ENCODE data around the gene HMGN4. TPM values are rescaled to one million over a fixed set of nuclear protein-coding genes. Genes with fewer than 3 reads are reported as not detected.

Gene HMGN4
- total RNA-seq, 1 donor from 2014 or later = 74.5 TPM

- CTCF ChIA-PET = interaction anchor here (1.6 to 3.4 kb wide), 4 partner anchors 23 to 435 kb away, joined by 4 to 37 read pairs (median 14); no protein-coding TSS in a partner anchor
- Mint-ChIP-seq H3K27ac (no peak overlapping the region), H3K4me3 (no peak overlapping the region), H3K4me1 (peaks cover 13% of the 10 kb centered on the region), H3K9me3 (no peaks in the 10 kb centered on the region), H3K27me3 (peaks cover 18% of the 10 kb centered on the region), H3K36me3 (ENCODE audit: low read depth) (peaks cover 11% of the 10 kb centered on the region)
- intact Hi-C loops (cut with micrococcal nuclease) = loop anchor here (10.0 kb wide), 2 partner anchors 881 to 1271 kb away; partner anchors contain the start of gene ZNF184
- POLR2A ChIA-PET = interaction anchor here (0.6 to 4.9 kb wide), 3 partner anchors 16 to 408 kb away, joined by 3 to 15 read pairs (median 10); a partner anchor contains a TSS
- DNase-seq = no peak
- no peak for TF ChIP-seq CTCF (IDR thresholded peaks at IDR 0.05)
- ATAC-seq (ENCODE audit: low read depth) = no peak
These were observed 55.9 kb downstream of the HMGN4 start for GRCh38 chr6:26594131-26594498.

GRCh38 chr6:26594730-26595632, 56.8 kb downstream of the HMGN4 start:
- intact Hi-C loops (cut with micrococcal nuclease) = loop anchor here (1.0 to 10.0 kb wide), 6 partner anchors 23 to 1270 kb away; partner anchors contain the start of gene ZNF184
- H3K27ac Mint-ChIP-seq = peak overlapping the region; percentile 5
- ChIA-PET CTCF (interaction anchor here (0.5 to 3.4 kb wide), 28 partner anchors 10 to 1243 kb away, joined by 3 to 37 read pairs (median 4); partner anchors contain the start of gene HMGN4), POLR2A (interaction anchor here (0.7 to 4.9 kb wide), 24 partner anchors 17 to 1242 kb away, joined by 3 to 15 read pairs (median 5); partner anchors contain the start of gene HMGN4)
- DNase-seq (no peak), ATAC-seq (ENCODE audit: low read depth) (no peak)
- peak overlapping the region; percentile 19 for H3K4me3 Mint-ChIP-seq
- H3K4me1 Mint-ChIP-seq = peaks cover 17% of the 10 kb centered on the region
- peaks cover 20% of the 10 kb centered on the region for H3K36me3 Mint-ChIP-seq (ENCODE audit: low read depth)
- no peak for TF ChIP-seq CTCF (IDR thresholded peaks at IDR 0.05)
- H3K27me3 Mint-ChIP-seq = peaks cover 13% of the 10 kb centered on the region
- H3K9me3 Mint-ChIP-seq = no peaks in the 10 kb centered on the region

GRCh38 chr6:26595669-26596269, 57.6 kb downstream of the HMGN4 start:
- ChIA-PET CTCF (interaction anchor here (0.5 to 3.4 kb wide), 32 partner anchors 10 to 1242 kb away, joined by 3 to 37 read pairs (median 4); partner anchors contain the start of gene HMGN4), POLR2A (interaction anchor here (0.6 to 4.9 kb wide), 25 partner anchors 18 to 1241 kb away, joined by 3 to 15 read pairs (median 5); partner anchors contain the start of gene HMGN4)
- ATAC-seq (ENCODE audit: low read depth) (peak; percentile 56), DNase-seq (peak; percentile 85)
- Mint-ChIP-seq H3K27ac (no peak overlapping the region), H3K4me1 (peaks cover 17% of the 10 kb centered on the region), H3K36me3 (ENCODE audit: low read depth) (peaks cover 28% of the 10 kb centered on the region), H3K4me3 (no peak overlapping the region), H3K27me3 (peaks cover 12% of the 10 kb centered on the region), H3K9me3 (no peaks in the 10 kb centered on the region)
- peak; percentile 86 for TF ChIP-seq CTCF (IDR thresholded peaks at IDR 0.05)
- intact Hi-C loops (cut with micrococcal nuclease) = loop anchor here (1.0 to 10.0 kb wide), 16 partner anchors 18 to 1541 kb away; partner anchors contain the start of gene ZNF184

Other genes with a start within 250 kb of the HMGN4 start
- 65.3 and 81.6 TPM in 2 replicates for gene BTN3A2, start 173.2 kb upstream of the HMGN4 start, total RNA-seq
- 77.5 and 79.9 TPM in 2 replicates for gene BTN2A2, start 155.3 kb upstream of the HMGN4 start, total RNA-seq
- gene BTN3A1, start 136.1 kb upstream of the HMGN4 start, total RNA-seq = 55.4 and 61.7 TPM in 2 replicates
- gene BTN3A3, start 97.9 kb upstream of the HMGN4 start, total RNA-seq = 51.9 and 54.1 TPM in 2 replicates
- 39.7 and 45.1 TPM in 2 replicates for gene BTN2A1, start 80.4 kb upstream of the HMGN4 start, total RNA-seq
- 0.18 and 0.46 TPM in 2 replicates for gene BTN1A1, start 38.1 kb upstream of the HMGN4 start, total RNA-seq
- 30.7 and 30.8 TPM in 2 replicates for gene ABT1, start 58.6 kb downstream of the HMGN4 start, total RNA-seq
- gene ZNF322, start 121.4 kb downstream of the HMGN4 start, total RNA-seq = 18.9 and 20.4 TPM in 2 replicates

All from activated B cell treated with CpG ODN at 0.5 μM for 24 hours (primary cell).